Fibroblast of skin of right quadriceps (primary cell): ENCODE measurements around the gene ZNF432.

Source experiments
- DNase-seq: peaks from one replicate; pipeline ENCODE4 v3.0.0-alpha.2; 2013

Gene ZNF432

DNA sequence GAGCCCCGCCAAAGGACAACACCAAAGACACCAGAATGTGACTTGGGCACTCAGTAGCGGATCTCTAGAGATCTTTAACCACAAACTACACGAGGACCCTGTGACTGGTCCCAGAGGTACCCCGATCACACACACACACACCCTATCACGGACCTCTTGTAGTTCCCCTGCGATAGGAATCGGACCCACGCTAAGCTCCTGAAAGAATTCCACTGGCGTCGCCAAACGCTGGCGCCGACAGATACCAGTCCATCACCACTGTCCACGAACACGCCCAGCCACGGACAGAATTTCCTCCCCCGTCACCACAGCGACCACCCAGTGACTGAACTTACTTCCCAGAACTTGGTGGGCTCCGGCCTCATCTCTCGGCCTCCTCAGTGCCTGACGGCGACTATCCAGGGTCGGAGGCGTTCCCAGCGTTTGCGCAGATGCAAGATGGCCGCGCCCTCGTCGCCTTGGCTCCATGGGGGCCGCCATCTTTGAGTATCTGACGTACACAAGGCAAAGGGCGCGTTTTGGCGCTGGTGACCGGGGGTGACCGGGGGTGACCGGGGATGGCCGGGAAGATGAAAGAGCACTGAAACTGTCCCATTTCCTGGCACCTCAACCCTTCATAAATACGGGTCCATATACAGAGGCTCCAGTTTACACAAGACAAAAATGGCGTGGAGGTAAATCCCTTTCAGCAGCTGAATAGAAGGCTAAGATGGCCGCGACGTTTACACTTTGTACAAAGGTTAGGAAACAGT lies 40.7 kb downstream of the ZNF432 start, which contains the start of gene ZNF615:
Gene ZNF615 (minus strand): TSS at position 406 of the 752 bp plus-strand sequence. CDS start 4,500 bp downstream, outside the sequence.
- peak; percentile 85 for DNase-seq

DNA sequence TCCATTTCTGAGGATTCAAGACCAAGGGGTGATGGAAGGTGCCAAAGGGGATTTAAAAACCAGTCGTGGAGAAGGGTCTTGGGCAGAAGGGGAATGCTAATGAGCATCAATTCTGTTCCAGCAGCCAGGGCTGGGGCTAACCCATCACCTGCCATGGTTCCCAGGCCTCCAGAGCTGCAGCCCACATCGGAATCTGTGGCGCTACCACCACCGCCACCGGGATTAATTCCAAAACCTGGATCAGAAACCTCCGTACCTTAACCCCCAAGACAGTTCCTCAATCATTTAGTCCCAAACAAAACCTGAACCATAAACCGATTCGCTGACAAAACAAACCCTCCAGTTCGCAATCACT lies 41.2 kb downstream of the ZNF432 start:
- DNase-seq = peak; percentile 8

DNA sequence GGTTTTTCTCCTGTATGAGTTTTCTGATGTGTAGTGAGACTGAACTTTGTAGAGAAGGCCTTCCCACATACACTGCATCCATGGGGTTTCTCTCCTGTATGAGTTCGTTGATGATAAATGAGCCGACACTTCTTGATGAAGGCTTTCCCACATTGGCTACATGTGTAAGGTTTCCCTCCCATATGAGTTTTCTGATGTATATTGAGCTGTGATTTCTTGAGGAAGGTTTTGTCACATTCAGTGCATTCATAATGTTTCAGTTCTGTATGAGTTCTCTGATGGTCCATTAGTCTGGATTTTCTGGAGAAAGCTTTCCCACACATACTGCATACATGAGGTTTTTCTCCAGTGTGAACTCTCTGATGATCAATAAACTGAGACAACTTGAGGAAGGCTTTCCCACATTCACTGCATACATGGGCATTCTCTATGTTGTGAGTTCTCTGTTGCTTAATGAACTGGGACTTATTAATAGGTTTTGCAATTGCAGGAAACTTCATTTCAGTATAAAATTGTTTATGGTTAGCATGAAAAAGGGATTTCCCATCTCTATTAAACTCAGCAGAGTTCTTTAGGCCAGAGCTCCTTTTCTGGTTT lies 54.5 kb downstream of the ZNF432 start:
- no peak for DNase-seq

DNA sequence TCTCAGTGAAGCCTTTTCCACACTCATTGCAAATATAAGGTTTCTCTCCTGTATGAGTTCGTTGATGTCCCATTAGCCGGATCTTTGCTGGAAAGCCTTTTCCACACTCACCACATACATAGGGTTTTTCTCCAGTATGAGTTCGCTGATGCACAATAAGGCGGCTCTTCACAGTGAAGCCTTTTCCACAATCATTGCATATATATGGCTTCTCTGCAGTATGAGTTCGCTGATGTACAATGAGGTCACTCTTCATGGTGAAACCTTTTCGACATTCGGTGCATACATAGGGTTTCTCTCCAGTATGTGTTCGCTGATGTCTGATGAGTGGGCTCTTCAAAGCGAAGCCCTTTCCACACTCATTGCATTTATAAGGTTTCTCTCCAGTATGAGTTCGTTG lies 55.2 kb downstream of the ZNF432 start:
- DNase-seq = no peak

DNA sequence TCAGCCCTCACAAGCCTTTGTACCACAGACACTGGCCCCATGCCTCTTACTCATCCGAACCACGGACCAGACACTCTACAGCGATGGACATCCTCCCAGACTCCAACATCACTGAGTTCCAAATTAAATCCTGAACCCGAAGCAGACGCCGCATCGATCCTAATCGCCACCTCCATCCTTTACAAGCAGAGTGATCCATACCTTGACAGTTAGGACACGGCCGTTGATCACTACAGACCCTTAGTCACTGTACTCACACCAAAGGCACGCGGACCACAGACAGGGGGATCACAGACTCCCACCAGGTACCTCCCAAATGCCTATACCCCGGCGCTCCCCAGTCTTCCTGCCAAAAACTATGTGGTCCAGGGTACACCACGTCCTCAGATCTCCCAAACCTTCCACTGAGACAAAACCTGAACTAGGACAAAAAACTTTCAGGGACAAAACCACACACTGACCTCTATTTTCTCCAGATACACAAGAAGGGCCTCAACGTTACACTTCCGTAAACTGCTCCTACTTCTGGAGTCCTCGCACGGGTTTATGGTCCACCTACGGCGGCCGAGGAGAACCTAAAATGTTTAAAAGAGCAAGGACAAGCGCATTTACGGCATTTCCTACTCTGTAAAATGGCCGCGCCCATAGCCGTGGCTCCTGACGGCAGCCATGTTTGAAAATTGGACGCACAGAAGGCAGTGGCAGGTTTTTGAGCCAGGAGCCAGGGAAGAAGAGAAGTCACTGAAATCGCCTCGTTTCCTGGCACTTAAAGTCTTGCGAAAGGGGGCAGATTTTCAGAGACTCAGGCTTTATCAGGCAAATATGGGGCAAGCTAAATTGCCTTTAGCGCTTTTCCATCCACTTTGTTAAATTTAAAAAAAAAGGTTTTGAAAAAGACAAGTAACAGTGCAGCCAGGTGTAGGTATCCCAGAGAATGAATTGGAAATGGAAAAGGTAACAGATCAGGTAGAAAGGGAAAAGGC lies 62.0 kb downstream of the ZNF432 start, which contains the start of gene ZNF350:
Gene ZNF350 (minus strand): TSS at position 532 of the 983 bp plus-strand sequence. CDS start 12,480 bp downstream, outside the sequence.
- peak; percentile 94 for DNase-seq

DNA sequence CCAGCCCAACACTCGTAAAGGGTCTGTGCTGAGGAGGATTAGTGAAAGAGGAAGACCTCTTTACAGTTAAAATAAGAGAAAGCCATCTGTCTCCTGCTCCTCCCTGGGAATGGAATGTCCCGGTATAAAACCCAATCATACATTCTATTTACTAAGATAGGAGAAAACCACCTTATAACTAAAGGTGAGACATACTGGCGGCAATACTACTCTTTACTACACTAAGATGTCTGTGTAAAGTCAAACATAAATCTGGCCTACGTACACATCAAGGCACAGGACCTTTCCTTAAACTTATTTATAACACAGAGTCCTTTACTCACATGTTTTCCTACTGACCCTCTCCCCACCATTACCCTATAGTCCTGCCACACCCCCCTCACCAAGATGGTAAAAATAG lies 65.3 kb downstream of the ZNF432 start:
- no peak for DNase-seq
